GM21367 (cell line): Measurements from ENCODE around the gene ERC2.
"Not testable (repeated sequence)": the region's sequence is repeated elsewhere in the genome, so short reads cannot be mapped to it uniquely, and the experiment has no call there.

Source experiments
- ATAC-seq: cut with Tn5 transposase; IDR thresholded peaks from one replicate; pipeline ENCODE4 v1.9.1; 2021; ENCODE audit not compliant: unreplicated experiment

Gene ERC2

GRCh38 chr3:56015374-56015773 is 452.9 kb downstream of the ERC2 start:
- not testable (repeated sequence) for ATAC-seq

DNA sequence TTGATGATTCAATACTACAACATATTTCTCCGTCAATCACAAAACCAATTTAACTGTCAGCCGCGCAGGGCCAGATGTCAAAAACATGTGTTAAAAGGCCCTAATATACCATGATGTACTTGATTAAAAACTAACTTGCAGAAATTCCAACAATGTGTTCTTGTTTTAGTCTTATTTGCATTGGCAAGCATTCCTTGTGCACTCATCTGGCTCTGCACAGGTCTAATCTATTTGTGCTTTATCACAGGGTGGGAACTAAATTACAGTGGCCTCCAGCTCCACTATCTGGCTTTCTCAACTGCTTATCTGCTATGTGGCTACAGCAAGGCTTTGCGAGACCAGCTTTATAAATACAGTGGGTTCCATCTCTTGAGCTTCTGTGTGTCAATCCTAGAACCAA is 455.5 kb downstream of the ERC2 start:
- no peak for ATAC-seq

DNA sequence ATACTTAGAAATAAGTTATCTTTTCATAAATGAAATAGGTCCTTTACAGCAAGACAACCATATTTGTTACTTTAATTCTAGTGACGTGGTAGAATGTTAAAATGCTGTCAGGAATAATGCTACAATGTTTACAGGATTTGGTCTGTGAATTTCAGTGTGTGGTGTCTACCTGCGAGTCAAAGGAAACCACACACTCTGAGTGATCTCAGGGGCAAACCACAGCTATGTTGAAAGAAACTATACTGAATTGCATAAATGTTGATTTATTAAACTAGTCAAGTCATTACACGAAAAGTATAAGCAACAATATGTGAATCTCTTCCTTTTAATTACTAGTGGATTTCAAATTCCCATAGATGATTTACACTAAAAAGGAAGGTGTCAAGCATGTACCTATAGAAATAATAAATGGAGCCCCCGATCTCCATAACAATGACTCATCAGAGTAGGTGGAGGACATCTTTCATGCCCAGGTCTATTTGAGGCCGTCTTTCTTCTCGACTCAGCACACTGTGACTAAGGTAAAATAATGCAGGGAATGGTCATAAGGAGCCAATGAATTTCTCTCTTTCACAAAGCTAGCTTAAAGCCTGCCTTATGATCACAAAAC is 463.0 kb downstream of the ERC2 start:
- no peak for ATAC-seq

GRCh38 chr3:56003129-56003528 is 465.1 kb downstream of the ERC2 start:
- ATAC-seq, result no peak

GRCh38 chr3:56001991-56002390 is 466.3 kb downstream of the ERC2 start:
- ATAC-seq, result no peak

GRCh38 chr3:56001537-56001936 is 466.7 kb downstream of the ERC2 start:
- no peak for ATAC-seq

GRCh38 chr3:55989366-55989765 is 478.9 kb downstream of the ERC2 start:
- ATAC-seq, result no peak

GRCh38 chr3:55988905-55989304 is 479.4 kb downstream of the ERC2 start:
- no peak for ATAC-seq

DNA sequence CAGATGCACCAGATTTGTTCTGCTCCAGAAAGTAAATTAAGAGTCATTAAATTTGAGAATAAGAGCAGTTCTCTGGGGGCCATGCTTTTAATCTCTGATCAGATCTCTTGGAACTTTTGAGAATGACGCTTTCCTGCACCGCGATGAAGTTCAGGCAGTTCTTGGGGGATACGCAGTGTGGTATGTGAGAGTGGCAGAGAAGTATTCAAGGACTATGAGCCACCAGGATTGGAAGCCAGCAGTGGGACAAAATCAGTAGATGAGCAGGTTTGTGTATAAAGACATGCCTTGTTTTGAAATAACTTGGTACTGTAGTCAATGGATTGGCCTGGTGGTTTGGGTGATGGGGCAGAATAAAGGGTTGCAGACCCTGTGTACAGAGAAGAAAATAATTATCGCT is 483.6 kb downstream of the ERC2 start:
- ATAC-seq, result no peak

DNA sequence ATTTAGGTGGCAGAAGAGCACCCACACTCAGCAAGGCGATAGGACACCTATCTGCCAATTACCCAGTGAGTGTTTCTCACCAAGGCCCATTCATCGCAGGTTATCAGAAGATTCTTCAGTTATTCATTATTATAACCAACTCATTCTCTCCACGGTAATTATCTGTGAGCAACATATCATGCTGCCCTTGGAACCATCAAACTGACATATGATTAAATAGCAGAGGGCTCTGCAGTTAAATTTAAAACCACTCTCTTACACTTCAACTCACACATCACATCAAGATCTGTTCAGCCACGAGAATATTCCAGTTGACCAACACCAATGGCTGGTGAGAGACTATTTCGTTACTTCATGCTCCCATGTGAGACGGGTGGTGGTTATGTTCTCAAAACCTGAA is 489.3 kb downstream of the ERC2 start:
- ATAC-seq, result no peak

- no peak for ATAC-seq
Measured at GRCh38 chr3:55974421-55975165, 493.7 kb downstream of the ERC2 start.

DNA sequence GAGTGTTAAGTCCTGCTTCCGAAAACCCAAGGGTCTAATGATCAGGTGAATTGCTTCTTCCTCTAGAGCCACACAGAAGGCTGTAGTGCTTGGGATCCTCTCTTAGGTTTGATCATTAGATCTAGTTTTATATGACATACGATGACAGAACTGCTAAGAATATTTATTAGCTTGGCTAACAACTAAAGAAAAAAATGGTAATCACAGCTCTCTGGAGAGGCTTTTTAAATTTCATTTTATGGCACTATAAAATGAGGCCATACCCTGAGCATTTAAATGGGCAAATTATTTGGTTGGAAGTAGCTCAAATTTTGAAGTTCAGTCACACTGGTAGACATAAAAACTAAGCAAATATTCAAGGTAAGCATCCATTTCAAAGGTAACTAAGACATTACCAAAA is 498.6 kb downstream of the ERC2 start:
- no peak for ATAC-seq

DNA sequence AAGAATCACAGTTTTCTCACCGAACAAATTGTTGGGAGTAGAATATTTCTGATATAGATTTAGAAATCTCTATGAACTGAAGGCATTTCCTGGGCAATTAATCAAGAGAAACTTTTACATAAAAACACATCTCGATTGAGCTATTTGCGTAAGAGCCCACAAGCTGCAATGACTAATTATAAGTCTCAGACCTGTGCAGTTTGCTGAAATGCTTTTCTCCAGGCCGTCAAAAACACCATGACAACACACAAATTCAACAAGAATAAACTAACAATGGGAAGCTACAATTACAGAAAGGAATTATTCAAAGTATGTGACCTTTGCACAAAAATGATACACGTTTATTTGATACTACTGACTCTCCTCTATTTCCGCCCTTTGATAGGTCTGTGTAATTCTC is 499.9 kb downstream of the ERC2 start:
- ATAC-seq, result no peak

- no peak for ATAC-seq
Measured at GRCh38 chr3:55966566-55966965, 501.7 kb downstream of the ERC2 start.

DNA sequence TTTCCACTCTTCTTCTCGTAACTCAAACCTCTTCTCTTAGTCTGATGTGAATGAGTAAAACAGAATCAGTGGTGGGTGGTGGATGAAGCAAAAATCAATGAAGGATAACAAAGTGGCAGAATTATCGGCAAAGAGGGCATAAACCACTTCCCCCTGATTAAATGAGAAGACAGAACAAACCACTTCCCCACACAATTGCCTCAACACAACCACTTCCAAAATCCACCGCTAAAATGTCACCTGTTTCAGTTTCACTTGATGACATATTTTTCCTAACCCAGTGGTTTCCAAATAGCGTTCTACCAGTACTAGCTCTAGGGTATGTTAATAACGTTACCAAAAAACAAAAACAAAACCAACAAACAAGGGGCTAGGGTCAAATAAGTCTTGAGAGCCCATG is 502.5 kb downstream of the ERC2 start:
- no peak for ATAC-seq

DNA sequence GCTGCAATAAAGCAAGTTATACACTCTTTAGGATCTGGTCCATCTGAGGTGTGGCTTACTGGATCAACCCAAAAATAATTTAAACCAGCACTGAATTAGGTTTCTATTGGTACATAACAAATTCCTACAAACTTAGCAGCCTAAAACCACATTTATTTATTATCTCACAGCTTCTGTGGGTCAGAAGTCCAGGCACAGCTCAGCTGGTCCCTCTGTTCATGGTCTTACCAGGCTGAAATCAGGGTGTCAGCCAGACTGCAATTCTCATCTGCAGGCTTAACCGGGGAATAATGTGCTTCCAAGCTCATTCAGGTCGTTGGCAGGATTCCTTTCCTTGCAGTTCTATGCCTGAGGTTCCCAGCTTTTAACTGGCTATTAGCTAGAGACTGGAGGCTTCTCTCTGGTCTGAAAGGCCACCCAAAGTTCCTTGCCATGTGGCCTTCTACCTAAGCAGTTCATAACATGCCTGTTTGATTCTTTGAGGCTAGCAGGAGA is 503.7 kb downstream of the ERC2 start:
- ATAC-seq, result no peak

DNA sequence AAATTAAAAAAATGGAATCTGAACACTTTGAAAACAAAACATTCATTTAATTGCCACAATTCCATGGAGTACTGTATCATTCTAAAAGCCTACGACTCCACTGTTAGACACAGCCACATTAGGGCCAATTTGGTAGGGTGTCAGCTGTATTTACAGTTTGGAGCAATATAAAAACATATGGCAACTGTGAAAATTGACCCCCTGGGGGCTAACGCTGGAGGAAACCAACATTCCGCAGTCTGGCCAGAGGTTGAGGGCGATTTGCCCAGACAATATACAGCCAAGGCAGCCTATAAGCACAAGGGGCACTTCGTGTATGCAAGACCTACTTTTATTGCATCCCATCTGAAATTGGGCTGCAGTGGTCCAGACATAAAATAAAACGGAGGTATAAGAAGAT is 504.7 kb downstream of the ERC2 start:
- ATAC-seq, result no peak

DNA sequence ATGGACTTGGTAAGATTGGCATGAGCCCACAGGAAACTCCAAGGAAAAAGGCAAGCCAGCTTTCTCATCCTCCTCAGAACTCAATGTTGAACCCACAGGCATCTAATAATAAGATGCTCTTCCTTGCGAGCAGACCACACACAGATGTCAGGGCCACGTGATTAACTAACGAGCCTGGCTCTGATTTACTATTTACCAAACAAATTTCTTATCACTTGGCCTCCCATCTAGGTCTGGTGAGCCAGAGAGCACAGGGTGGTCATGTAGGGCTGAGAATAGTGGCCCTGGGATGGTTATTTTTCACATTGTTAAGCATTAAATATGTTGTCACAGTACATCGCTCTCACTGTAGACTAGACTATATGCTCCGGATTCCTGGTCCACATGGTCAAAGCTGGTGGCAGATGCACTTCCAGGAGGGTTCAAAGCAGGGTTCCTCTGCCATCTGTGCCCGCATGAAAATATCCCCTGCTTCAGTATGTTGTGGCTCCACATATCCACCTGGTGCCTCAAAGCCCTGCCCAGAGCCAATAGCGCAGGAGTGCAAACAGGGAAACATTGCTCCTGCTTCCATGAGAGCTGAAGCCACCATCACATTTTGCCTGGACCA is 508.7 kb downstream of the ERC2 start:
- no peak for ATAC-seq

GRCh38 chr3:55958605-55959004 is 509.7 kb downstream of the ERC2 start:
- no peak for ATAC-seq

GRCh38 chr3:55955891-55956477 is 512.3 kb downstream of the ERC2 start:
- no peak for ATAC-seq

GRCh38 chr3:55951388-55951787 is 516.9 kb downstream of the ERC2 start:
- ATAC-seq, result no peak

DNA sequence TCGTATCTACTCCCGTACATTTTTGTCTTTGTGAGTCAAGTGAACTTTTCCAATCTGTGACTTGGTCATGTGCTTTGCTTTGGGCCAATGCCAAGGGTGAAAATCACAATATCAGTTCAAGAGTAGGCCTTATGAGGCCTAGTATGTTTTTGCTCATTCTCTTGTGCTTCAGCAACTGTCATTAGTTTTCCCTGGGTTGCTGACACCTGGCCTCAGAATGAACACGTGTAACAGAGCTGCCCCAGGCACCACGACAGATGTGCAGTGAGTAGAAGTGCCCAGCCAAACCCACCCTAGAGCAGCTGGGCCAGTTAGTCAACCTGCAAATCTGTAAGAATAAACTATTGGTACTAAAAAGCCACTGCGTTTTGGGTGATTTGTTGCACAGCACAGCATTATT is 520.9 kb downstream of the ERC2 start:
- ATAC-seq, result no peak
